HG03460 (cell line): Measurements from ENCODE around the gene TGM4.
"Not testable (repeated sequence)": the region's sequence is repeated elsewhere in the genome, so short reads cannot be mapped to it uniquely, and the experiment has no call there.

Experiments used
- ATAC-seq: cut with Tn5 transposase; IDR thresholded peaks from one replicate; pipeline ENCODE4 v1.9.1; 2021; ENCODE audit not compliant: unreplicated experiment

The TGM4 gene

GRCh38 chr3:44913868-44914468, 39.6 kb downstream of the TGM4 start:
- no peak for ATAC-seq

GRCh38 chr3:44914936-44915335, 40.5 kb downstream of the TGM4 start:
- ATAC-seq = no peak

- ATAC-seq = no peak
Observed at GRCh38 chr3:44915702-44916438, 41.5 kb downstream of the TGM4 start.

GRCh38 chr3:44918087-44918486, 43.7 kb downstream of the TGM4 start:
- ATAC-seq = no peak

GRCh38 chr3:44918581-44918980, 44.2 kb downstream of the TGM4 start:
- ATAC-seq = no peak

GRCh38 chr3:44920081-44920480, 45.7 kb downstream of the TGM4 start:
- ATAC-seq = no peak

- ATAC-seq = no peak
Observed at GRCh38 chr3:44923632-44924456, 49.4 kb downstream of the TGM4 start.

- ATAC-seq = no peak
Observed at GRCh38 chr3:44924457-44925084, 50.2 kb downstream of the TGM4 start.

GRCh38 chr3:44926172-44926571, 51.8 kb downstream of the TGM4 start:
- ATAC-seq = no peak

- no peak for ATAC-seq
Observed at GRCh38 chr3:44926921-44927320, 52.5 kb downstream of the TGM4 start.

GRCh38 chr3:44927371-44927770, 53.0 kb downstream of the TGM4 start:
- no peak for ATAC-seq

- no peak for ATAC-seq
Observed at GRCh38 chr3:44929782-44930181, 55.4 kb downstream of the TGM4 start.

GRCh38 chr3:44930911-44931310, 56.5 kb downstream of the TGM4 start:
- no peak for ATAC-seq

GRCh38 chr3:44931791-44932190, 57.4 kb downstream of the TGM4 start:
- ATAC-seq = no peak

GRCh38 chr3:44932271-44932670, 57.9 kb downstream of the TGM4 start:
- no peak for ATAC-seq

- no peak for ATAC-seq
Observed at GRCh38 chr3:44932986-44933944, 58.9 kb downstream of the TGM4 start.

- ATAC-seq = no peak
Observed at GRCh38 chr3:44939581-44940036, 65.2 kb downstream of the TGM4 start.

GRCh38 chr3:44942202-44942921, 68.0 kb downstream of the TGM4 start:
- no peak for ATAC-seq

- no peak for ATAC-seq
Observed at GRCh38 chr3:44948239-44948638, 73.8 kb downstream of the TGM4 start.

GRCh38 chr3:44949770-44950169, 75.4 kb downstream of the TGM4 start:
- not testable (repeated sequence) for ATAC-seq
